GM12873 (cell line): ENCODE results near the gene SLC26A4.

ENCODE experiments used
- TF ChIP-seq, protein P1 (sequence below): IDR thresholded peaks from 2 replicates; pipeline ENCODE4 v1.5.1; 2012; ENCODE audit warnings: low read depth, mild to moderate bottlenecking, moderate library complexity, low read length, control low read depth; ENCODE audit not compliant: insufficient read depth; ENCODE audit errors: missing control alignments

SLC26A4 gene

GRCh38 chr7:107676249-107676648 is 15.6 kb downstream of the SLC26A4 start:
- TF ChIP-seq, protein P1, sequence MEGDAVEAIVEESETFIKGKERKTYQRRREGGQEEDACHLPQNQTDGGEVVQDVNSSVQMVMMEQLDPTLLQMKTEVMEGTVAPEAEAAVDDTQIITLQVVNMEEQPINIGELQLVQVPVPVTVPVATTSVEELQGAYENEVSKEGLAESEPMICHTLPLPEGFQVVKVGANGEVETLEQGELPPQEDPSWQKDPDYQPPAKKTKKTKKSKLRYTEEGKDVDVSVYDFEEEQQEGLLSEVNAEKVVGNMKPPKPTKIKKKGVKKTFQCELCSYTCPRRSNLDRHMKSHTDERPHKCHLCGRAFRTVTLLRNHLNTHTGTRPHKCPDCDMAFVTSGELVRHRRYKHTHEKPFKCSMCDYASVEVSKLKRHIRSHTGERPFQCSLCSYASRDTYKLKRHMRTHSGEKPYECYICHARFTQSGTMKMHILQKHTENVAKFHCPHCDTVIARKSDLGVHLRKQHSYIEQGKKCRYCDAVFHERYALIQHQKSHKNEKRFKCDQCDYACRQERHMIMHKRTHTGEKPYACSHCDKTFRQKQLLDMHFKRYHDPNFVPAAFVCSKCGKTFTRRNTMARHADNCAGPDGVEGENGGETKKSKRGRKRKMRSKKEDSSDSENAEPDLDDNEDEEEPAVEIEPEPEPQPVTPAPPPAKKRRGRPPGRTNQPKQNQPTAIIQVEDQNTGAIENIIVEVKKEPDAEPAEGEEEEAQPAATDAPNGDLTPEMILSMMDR = no peak

DNA sequence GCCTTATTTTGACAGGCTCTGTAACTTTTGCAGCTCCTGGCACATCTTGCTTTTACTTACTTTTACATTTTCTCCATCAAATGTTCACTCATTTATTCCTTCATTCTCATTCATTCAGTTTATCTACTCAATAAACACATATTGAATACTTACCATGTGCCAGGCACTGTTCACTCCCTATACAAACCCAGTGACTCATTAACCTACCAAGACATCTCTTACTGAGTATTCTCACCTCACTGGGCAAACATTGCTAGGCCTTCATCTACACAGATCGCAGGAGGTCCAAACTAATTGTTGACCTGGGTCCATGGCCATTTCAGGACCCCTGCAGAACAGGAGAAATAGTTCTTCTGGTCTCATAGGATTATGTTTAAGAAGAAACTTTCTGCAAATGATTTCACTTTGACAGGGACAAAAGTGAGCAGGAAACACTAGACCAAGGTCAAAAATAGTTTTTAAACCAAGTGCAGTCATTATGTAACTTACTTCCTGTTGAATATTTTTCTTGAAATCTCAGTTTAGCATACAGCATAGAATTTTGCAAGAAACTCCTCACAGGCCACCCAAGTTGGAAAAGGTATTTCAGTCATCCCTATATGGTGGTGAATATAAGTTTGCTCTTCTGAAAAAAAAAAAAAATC is 17.6 kb downstream of the SLC26A4 start:
- TF ChIP-seq, protein P1 = no peak

GRCh38 chr7:107680478-107680877 is 19.9 kb downstream of the SLC26A4 start:
- TF ChIP-seq, protein P1 = no peak

DNA sequence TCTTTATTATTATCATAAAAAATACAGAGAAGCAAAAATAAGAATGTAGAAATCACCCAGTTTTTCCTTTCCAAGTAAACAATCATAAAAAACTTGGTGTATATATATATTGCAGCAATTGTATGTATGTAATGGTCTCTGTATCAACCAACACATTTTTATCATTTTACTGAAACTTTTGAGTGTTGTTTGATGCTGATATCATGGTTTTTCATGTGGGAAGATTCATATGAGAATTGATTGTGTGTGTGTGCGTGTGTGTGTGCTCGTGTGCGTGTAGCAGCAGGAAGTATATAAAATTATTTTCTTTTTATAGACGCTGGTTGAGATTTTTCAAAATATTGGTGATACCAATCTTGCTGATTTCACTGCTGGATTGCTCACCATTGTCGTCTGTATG is 22.3 kb downstream of the SLC26A4 start:
- TF ChIP-seq, protein P1 = no peak

- TF ChIP-seq, protein P1 = no peak
Measured at GRCh38 chr7:107684287-107684686, 23.7 kb downstream of the SLC26A4 start.

- TF ChIP-seq, protein P1 = no peak
Measured at GRCh38 chr7:107684947-107685463, 24.4 kb downstream of the SLC26A4 start.

DNA sequence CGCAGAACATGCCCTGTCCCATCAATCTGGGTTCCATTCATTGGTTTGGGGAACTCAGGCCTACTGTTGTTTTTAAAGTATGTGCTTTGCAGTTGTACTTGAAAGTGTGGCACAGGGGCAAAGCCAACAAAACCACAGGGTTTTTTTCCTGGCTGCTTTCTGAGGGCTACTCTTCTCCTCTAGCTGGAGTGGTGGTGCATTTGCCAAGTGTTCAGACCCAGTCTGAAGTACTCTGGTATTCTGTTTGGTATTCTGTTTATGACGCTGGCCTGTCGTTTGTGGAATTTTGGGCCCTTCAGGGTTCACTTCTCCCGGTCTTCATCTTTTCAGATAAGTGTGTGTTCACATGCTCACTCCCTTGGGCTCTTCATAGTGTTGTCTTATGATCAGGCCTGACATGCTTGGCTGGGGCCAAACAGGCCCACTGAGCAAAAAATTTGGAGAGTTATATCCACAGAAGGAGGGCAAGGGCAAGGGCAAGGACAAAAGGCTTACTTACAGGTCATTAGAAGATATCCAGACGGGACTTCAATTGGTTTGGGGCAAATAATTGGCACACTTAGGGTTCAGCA is 26.3 kb downstream of the SLC26A4 start:
- TF ChIP-seq, protein P1 = no peak
